GM23338 (cell line): ENCODE results near the gene TRPM1. TPM values are rescaled to one million over a fixed set of nuclear protein-coding genes. Genes with fewer than 3 reads are reported as not detected.

ENCODE experiments used
- ATAC-seq: fragments of 200-7000 bp; cut with Tn5 transposase; 3 replicates; pipeline ENCODE4 v1.9.1; 2020
- DNase-seq: peaks from one replicate; pipeline ENCODE4 v3.0.0-alpha.2; 2015; ENCODE audit warnings: low spot score
- H2AFZ ChIP-seq: fragments of 200-600 bp; sonication (generic); 2 replicates; pipeline ENCODE4 v1.8.0; 2016; ENCODE audit warnings: antibody characterized with exemption, mild to moderate bottlenecking, moderate library complexity
- H3F3A ChIP-seq: fragments of 200-600 bp; sonication (generic); replicated peaks from 2 replicates; pipeline ENCODE4 v1.8.0; 2017; ENCODE audit warnings: antibody characterized with exemption, mixed run types, low read depth
- H3K27ac ChIP-seq: fragments of 200-600 bp; sonication (generic); 2 replicates; pipeline ENCODE4 v1.6.1; 2016; ENCODE audit warnings: low read depth
- H3K27me3 ChIP-seq: fragments of 200-600 bp; sonication (generic); 2 replicates; pipeline ENCODE4 v1.8.0; 2016; ENCODE audit warnings: mild to moderate bottlenecking, mixed run types, moderate library complexity; ENCODE audit not compliant: insufficient read depth
- H3K36me3 ChIP-seq: fragments of 200-600 bp; sonication (generic); 2 replicates; pipeline ENCODE4 v1.8.0; 2016; ENCODE audit warnings: mild to moderate bottlenecking; ENCODE audit not compliant: insufficient read depth
- H3K4me1 ChIP-seq: fragments of 200-600 bp; sonication (generic); 2 replicates; pipeline ENCODE4 v1.8.0; 2016; ENCODE audit warnings: mild to moderate bottlenecking, moderate library complexity; ENCODE audit not compliant: insufficient read depth
- H3K4me2 ChIP-seq: fragments of 200-600 bp; sonication (generic); 2 replicates; pipeline ENCODE4 v1.7.1; 2017; ENCODE audit warnings: mixed run types
- H3K4me3 ChIP-seq: fragments of 200-600 bp; sonication (generic); 2 replicates; pipeline ENCODE4 v1.6.1; 2016; ENCODE audit warnings: mixed run types
- H3K79me2 ChIP-seq: fragments of 200-600 bp; sonication (generic); replicated peaks from 2 replicates; pipeline ENCODE4 v1.8.0; 2017; ENCODE audit warnings: mild to moderate bottlenecking; ENCODE audit not compliant: insufficient read depth
- H3K9me2 ChIP-seq: fragments of 200-600 bp; sonication (generic); 2 replicates; pipeline ENCODE4 v1.8.0; 2017; ENCODE audit not compliant: insufficient read depth
- H4K20me1 ChIP-seq: fragments of 200-600 bp; sonication (generic); replicated peaks from 2 replicates; pipeline ENCODE4 v1.8.0; 2017; ENCODE audit warnings: mild to moderate bottlenecking; ENCODE audit not compliant: insufficient read depth
- H3K27ac Mint-ChIP-seq: 2 replicates; pipeline ENCODE4 v1.8.0; 2020; ENCODE audit warnings: inconsistent platforms, mild to moderate bottlenecking, moderate library complexity, mixed read lengths
- H3K27me3 Mint-ChIP-seq: 3 replicates; pipeline ENCODE4 v1.8.0; 2022; ENCODE audit warnings: low read depth, mild to moderate bottlenecking, moderate library complexity, mixed read lengths, inconsistent platforms; ENCODE audit not compliant: insufficient read depth, poor library complexity
- H3K36me3 Mint-ChIP-seq: 3 replicates; pipeline ENCODE4 v1.8.0; 2021; ENCODE audit warnings: low read depth, mild to moderate bottlenecking, inconsistent platforms, moderate library complexity, mixed read lengths
- H3K4me1 Mint-ChIP-seq: 3 replicates; pipeline ENCODE4 v1.8.0; 2020; ENCODE audit warnings: mild to moderate bottlenecking, inconsistent platforms, mixed read lengths
- H3K4me3 Mint-ChIP-seq: 3 replicates; pipeline ENCODE4 v1.8.0; 2021; ENCODE audit warnings: moderate library complexity, mild to moderate bottlenecking, inconsistent platforms, mixed read lengths
- H3K9me3 Mint-ChIP-seq: 3 replicates; pipeline ENCODE4 v1.8.0; 2020; ENCODE audit warnings: moderate library complexity, mild to moderate bottlenecking, inconsistent platforms, mixed read lengths
- CREB1 ChIP-seq: fragments of 250-450 bp; sonication (Bioruptor Pico); IDR thresholded peaks from 2 replicates; pipeline ENCODE4 v1.5.0; 2020; ENCODE audit warnings: low read depth, mild to moderate bottlenecking, moderate library complexity
- EZH2phosphoT487 ChIP-seq: fragments of 200-600 bp; sonication (generic); IDR thresholded peaks from one replicate; pipeline ENCODE4 v1.8.1; 2018; ENCODE audit warnings: antibody characterized with exemption; ENCODE audit not compliant: unreplicated experiment
- NANOG ChIP-seq: IDR thresholded peaks from 2 replicates; pipeline ENCODE4 v1.6.1; 2016; ENCODE audit warnings: antibody characterized with exemption, borderline replicate concordance
- REST ChIP-seq: IDR thresholded peaks from one replicate; pipeline ENCODE4 v1.6.1; 2018; ENCODE audit warnings: antibody characterized with exemption; ENCODE audit not compliant: unreplicated experiment
- STAT1 ChIP-seq: IDR thresholded peaks from one replicate; pipeline ENCODE4 v1.6.1; 2016; ENCODE audit warnings: antibody characterized with exemption; ENCODE audit not compliant: unreplicated experiment
- ZNF114 ChIP-seq: fragments of 250-450 bp; sonication (Bioruptor Pico); IDR thresholded peaks from 2 replicates; pipeline ENCODE4 v1.5.0; 2020; ENCODE audit warnings: mild to moderate bottlenecking, moderate library complexity
- ZNF462 ChIP-seq: fragments of 250-450 bp; sonication (Bioruptor Pico); IDR thresholded peaks from 2 replicates; pipeline ENCODE4 v1.5.0; 2020; ENCODE audit warnings: mild to moderate bottlenecking, moderate library complexity
- polyA plus RNA-seq: library from polyadenylated mRNA; unstranded; fragments of >200 nt; fragmentation: Nextera tagmentation; extraction: Ambion mirVana; gene quantifications from 2 replicates; pipeline ENCODE4 v1.2.1, GENCODE V29; 2016
- total RNA-seq: library from RNA; depleted of rRNA; stranded (reverse); fragments of >200 nt; shearing (Covaris generic); gene quantifications from 2 replicates; pipeline ENCODE4 v1.2.3, GENCODE V29; 2014
- TF ChIP-seq, protein P1 (sequence below): IDR thresholded peaks from 2 replicates; pipeline ENCODE4 v1.6.1; 2016; ENCODE audit warnings: antibody characterized with exemption

The TRPM1 gene
- total and polyA plus RNA-seq, 2 experiments from 2014 or later, result 0.19 TPM; not detected in 1

GRCh38 chr15:31019986-31020385, 81.5 kb downstream of the TRPM1 start:
- peaks cover 12% of the 10 kb centered on the region for H3K4me1 ChIP-seq
- H3K4me1 Mint-ChIP-seq, result peaks cover 25% of the 10 kb centered on the region
- H3K36me3 ChIP-seq, result no peaks in the 10 kb centered on the region
- no peak overlapping the region for H3K27ac ChIP-seq
- H2AFZ ChIP-seq, result no peak overlapping the region
- no peaks in the 10 kb centered on the region for H3K36me3 Mint-ChIP-seq
- DNase-seq (no peak), ATAC-seq (no peak)
- H3K27me3 ChIP-seq, result no peaks in the 10 kb centered on the region
- H4K20me1 ChIP-seq, result no peaks in the 10 kb centered on the region
- no peaks in the 10 kb centered on the region for H3F3A ChIP-seq
- no peak overlapping the region for H3K4me3 Mint-ChIP-seq
- no peaks in the 10 kb centered on the region for H3K79me2 ChIP-seq
- peaks cover 3% of the 10 kb centered on the region for H3K27me3 Mint-ChIP-seq
- H3K27ac Mint-ChIP-seq, result no peak overlapping the region
- no peaks in the 10 kb centered on the region; the same call in 1 of the 2 replicates for H3K9me2 ChIP-seq
- H3K4me2 ChIP-seq, result no peak overlapping the region
- TF ChIP-seq ZNF462 (CRISPR knock-in tag), result no peak
- TF ChIP-seq REST, result no peak
- no peak for TF ChIP-seq EZH2phosphoT487
- TF ChIP-seq ZNF114 (CRISPR knock-in tag), result no peak
- TF ChIP-seq CREB1 (CRISPR knock-in tag), result no peak
- TF ChIP-seq STAT1, result no peak
- TF ChIP-seq NANOG, result no peak
- TF ChIP-seq, protein P1, sequence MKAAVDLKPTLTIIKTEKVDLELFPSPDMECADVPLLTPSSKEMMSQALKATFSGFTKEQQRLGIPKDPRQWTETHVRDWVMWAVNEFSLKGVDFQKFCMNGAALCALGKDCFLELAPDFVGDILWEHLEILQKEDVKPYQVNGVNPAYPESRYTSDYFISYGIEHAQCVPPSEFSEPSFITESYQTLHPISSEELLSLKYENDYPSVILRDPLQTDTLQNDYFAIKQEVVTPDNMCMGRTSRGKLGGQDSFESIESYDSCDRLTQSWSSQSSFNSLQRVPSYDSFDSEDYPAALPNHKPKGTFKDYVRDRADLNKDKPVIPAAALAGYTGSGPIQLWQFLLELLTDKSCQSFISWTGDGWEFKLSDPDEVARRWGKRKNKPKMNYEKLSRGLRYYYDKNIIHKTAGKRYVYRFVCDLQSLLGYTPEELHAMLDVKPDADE, result no peak
- H3K9me3 Mint-ChIP-seq, result no peaks in the 10 kb centered on the region
- H3K4me3 ChIP-seq, result no peak overlapping the region
